PFSK-1 (cell line): ENCODE measurements around the gene LIN28B.

Experiments
- FOXP2 ChIP-seq: optimal IDR thresholded peaks from 2 replicates; pipeline ENCODE3; 2011; ENCODE audit warnings: borderline replicate concordance, control low read depth, inconsistent platforms; ENCODE audit not compliant: insufficient read depth; ENCODE audit errors: extremely low read length, extremely low read depth
- POLR2AphosphoS5 ChIP-seq: IDR thresholded peaks from 2 replicates; pipeline ENCODE4 v1.6.1; 2012; ENCODE audit warnings: low read depth, mild to moderate bottlenecking, control low read depth, low read length, moderate library complexity
- SIN3A ChIP-seq: IDR thresholded peaks from 2 replicates; pipeline ENCODE4 v1.6.1; 2012; ENCODE audit warnings: mild to moderate bottlenecking, low read length, moderate library complexity, borderline replicate concordance; ENCODE audit not compliant: insufficient read depth
- TAF1 ChIP-seq: IDR thresholded peaks from 2 replicates; pipeline ENCODE4 v1.6.1; 2012; ENCODE audit warnings: low read length, control low read depth, borderline replicate concordance; ENCODE audit not compliant: insufficient read depth
- TF ChIP-seq, protein P1 (sequence below), 2 experiments: IDR thresholded peaks; 2 replicates each; pipeline versions ENCODE4 v1.6.1 to v1.8.0; 2011 to 2012; ENCODE audit warnings: low read depth in 2 of 2, low read length in 2 of 2, control low read depth in 1 of 2, inconsistent platforms in 1 of 2, mild to moderate bottlenecking in 1 of 2, moderate library complexity in 1 of 2; ENCODE audit not compliant: insufficient read depth in 1 of 2

Gene LIN28B

DNA sequence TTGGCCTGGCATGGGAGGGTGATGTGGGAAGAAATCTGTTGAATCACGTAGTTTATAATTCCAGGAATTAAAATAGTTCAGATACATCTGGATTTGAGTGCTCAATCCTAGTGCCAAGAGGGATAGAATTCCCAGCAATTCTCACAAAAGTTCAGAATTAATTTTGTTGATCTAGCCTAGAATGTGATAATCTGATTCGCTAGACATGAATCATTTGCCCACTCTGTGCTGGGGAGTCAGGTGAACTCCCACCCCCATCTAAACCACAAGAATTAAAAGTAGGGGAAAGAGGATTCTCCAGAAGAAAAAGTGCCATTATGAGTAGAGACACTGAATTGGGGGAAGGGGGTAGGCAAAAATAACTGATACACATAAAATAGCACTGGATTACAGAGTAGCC lies 85.0 kb downstream of the LIN28B start:
- TF ChIP-seq, protein P1, sequence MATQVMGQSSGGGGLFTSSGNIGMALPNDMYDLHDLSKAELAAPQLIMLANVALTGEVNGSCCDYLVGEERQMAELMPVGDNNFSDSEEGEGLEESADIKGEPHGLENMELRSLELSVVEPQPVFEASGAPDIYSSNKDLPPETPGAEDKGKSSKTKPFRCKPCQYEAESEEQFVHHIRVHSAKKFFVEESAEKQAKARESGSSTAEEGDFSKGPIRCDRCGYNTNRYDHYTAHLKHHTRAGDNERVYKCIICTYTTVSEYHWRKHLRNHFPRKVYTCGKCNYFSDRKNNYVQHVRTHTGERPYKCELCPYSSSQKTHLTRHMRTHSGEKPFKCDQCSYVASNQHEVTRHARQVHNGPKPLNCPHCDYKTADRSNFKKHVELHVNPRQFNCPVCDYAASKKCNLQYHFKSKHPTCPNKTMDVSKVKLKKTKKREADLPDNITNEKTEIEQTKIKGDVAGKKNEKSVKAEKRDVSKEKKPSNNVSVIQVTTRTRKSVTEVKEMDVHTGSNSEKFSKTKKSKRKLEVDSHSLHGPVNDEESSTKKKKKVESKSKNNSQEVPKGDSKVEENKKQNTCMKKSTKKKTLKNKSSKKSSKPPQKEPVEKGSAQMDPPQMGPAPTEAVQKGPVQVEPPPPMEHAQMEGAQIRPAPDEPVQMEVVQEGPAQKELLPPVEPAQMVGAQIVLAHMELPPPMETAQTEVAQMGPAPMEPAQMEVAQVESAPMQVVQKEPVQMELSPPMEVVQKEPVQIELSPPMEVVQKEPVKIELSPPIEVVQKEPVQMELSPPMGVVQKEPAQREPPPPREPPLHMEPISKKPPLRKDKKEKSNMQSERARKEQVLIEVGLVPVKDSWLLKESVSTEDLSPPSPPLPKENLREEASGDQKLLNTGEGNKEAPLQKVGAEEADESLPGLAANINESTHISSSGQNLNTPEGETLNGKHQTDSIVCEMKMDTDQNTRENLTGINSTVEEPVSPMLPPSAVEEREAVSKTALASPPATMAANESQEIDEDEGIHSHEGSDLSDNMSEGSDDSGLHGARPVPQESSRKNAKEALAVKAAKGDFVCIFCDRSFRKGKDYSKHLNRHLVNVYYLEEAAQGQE (IDR thresholded peaks at IDR 0.05; ENCODE audit: insufficient read depth in 1 of 2, low read depth in 2 of 2, low read length in 2 of 2) = no peak
- TF ChIP-seq SIN3A = no peak
- TF ChIP-seq FOXP2 = no peak
- no peak for TF ChIP-seq POLR2AphosphoS5
- TF ChIP-seq TAF1 = no peak

DNA sequence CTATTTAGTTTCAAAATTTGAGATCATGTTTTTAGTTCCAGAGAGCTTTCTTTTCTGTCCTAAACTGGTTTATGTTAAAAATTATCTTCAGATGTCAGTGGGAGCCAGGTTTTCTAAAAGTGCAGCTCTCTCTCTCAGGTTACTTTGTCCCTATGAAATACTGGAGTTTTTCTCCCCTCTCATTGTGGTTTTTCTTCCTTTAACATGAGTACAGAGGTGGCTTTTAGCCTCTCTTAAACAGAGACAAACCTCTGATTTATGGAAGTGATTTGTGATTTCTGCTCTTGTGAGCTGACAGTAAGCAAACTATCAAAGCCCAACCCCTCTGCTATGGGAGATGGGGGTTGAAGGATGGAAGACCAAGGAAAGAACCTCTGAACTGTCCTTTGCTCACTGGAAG lies 85.7 kb downstream of the LIN28B start:
- TF ChIP-seq, protein P1 (IDR thresholded peaks at IDR 0.05; ENCODE audit: insufficient read depth in 1 of 2, low read depth in 2 of 2, low read length in 2 of 2) = no peak
- TF ChIP-seq TAF1 (no peak), SIN3A (no peak), FOXP2 (no peak), POLR2AphosphoS5 (no peak)

DNA sequence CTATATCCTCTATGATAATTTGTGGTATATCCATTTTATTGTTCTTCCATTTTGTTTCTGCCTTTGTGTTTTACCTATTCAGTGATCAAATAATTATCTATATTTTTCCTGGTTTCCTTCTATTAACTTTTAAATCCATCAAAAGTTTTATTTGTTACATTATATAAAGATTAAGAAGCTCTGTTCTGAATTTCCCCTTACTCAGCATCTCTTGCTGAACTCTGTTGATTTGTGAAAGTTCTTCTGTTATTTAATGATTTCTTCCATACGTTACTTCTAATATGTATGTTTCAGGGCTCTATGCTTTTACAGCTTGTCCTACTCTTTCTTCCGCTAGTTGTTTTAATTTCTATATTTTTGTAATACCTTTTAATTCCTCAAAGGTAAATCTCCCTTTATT lies 87.1 kb downstream of the LIN28B start:
- TF ChIP-seq POLR2AphosphoS5 (no peak), SIN3A (no peak), FOXP2 (no peak), TAF1 (no peak)
- TF ChIP-seq, protein P1 (IDR thresholded peaks at IDR 0.05; ENCODE audit: insufficient read depth in 1 of 2, low read depth in 2 of 2, low read length in 2 of 2) = no peak

DNA sequence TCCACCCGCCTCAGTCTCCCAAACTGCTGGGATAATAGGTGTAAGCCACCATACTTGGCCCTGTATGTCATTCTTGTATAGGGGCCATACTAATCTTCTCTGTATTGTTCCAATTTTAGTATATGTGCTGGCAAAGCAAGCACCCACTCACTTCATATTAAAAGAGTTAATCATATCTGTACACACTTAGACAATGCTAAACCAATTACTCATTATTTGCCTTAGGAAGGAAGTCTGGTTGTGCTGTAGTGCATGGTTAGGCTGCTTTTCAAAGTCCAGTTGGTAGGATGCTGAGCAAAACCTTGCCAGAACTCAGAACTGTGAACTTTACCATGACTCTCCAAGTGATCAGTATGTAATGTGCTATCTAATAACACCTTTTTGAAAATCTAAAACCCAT lies 88.6 kb downstream of the LIN28B start:
- TF ChIP-seq FOXP2 = no peak
- no peak for TF ChIP-seq TAF1
- no peak for TF ChIP-seq SIN3A
- TF ChIP-seq, protein P1 (IDR thresholded peaks at IDR 0.05; ENCODE audit: insufficient read depth in 1 of 2, low read depth in 2 of 2, low read length in 2 of 2) = no peak
- TF ChIP-seq POLR2AphosphoS5 = no peak

DNA sequence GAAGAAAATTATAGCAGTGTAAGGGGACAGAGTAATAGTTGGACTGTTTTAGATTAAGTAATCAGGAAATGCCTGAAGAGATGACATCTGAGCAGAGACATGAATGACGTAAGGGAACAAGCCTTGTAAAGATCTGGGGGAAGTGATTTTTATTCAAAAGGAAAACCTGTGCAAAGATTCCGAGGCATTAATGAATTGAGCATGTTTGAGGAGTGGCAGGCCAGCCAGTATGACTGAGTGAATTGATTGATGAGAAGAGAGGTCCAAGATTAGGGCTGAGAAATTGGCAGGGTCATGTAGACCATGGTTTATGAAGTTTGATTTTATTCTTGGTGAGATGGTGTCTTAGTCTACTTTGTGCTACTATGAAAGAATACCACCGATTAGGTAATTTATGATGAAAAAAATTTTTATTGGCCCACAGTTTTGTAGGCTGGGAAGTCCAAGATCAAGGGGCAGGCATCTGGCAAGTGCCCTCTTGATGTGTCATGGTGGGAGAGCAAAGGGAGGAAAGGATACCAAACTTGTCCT lies 95.1 kb downstream of the LIN28B start:
- TF ChIP-seq FOXP2 (no peak), POLR2AphosphoS5 (no peak), TAF1 (no peak), SIN3A (no peak)
- TF ChIP-seq, protein P1 (IDR thresholded peaks at IDR 0.05; ENCODE audit: insufficient read depth in 1 of 2, low read depth in 2 of 2, low read length in 2 of 2) = no peak
